NCI-H2029 (cell line): ENCODE measurements around the gene MYMK.

Experiments
- DNase-seq: peaks from one replicate; lab custom pipeline; 2025; lab: John Stamatoyannopoulos, UW

Gene MYMK

DNA sequence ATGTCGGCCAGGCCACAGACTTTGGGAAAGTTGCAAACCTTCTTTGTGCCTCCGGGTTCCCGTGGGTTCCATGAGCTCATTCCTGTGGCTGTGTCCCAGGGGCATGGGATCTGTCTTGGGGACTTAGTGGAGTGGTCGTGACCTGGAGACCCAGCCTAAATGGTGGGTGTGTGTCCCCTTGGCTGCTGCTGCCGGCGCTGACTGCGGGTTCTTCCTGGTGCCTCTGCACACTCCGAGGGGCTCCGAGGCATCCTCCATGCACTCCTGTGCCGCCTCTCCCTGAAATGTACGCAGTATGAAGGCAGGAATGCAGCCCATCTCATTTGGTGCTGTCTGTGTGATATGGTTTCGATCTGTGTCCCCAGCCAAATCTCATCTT lies 24.9 kb downstream of the MYMK start:
- DNase-seq, result no peak

DNA sequence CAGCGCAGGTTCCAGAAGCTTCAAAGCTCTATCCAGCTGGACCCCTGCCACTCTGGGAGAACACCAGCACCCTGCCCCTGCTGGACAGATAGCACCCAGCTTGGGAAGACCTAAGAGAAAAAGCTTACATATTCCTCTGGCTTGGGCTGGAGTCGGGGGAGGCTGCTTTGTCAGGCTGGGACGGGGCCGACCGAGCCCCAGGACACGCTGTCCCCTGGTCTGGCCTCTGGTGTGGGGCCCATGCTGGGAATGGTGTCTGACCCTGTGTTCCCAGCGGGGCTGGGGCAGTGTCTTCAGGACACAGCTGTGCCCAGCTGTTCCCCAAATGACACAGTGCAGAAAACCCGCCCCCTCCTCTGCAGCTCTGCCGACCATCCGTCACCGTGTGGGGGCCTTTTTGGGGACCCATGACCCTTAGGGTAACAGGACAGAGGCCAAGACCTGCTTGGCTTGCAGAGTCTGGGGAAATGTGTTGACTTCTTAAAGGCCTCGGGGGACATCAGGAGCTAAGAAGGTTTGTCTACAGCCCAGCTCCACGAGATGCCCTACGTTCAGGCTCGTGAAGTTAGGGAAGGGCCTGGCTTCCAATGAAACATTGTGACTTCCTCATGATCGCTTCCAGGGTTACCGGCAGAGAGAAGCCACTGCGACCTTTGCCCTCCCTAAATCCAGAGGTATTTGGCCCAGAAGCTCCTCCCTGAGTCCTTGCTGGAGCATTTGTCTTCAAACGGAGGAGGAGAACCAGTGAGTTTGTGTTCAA lies 25.4 kb downstream of the MYMK start:
- DNase-seq, result no peak

DNA sequence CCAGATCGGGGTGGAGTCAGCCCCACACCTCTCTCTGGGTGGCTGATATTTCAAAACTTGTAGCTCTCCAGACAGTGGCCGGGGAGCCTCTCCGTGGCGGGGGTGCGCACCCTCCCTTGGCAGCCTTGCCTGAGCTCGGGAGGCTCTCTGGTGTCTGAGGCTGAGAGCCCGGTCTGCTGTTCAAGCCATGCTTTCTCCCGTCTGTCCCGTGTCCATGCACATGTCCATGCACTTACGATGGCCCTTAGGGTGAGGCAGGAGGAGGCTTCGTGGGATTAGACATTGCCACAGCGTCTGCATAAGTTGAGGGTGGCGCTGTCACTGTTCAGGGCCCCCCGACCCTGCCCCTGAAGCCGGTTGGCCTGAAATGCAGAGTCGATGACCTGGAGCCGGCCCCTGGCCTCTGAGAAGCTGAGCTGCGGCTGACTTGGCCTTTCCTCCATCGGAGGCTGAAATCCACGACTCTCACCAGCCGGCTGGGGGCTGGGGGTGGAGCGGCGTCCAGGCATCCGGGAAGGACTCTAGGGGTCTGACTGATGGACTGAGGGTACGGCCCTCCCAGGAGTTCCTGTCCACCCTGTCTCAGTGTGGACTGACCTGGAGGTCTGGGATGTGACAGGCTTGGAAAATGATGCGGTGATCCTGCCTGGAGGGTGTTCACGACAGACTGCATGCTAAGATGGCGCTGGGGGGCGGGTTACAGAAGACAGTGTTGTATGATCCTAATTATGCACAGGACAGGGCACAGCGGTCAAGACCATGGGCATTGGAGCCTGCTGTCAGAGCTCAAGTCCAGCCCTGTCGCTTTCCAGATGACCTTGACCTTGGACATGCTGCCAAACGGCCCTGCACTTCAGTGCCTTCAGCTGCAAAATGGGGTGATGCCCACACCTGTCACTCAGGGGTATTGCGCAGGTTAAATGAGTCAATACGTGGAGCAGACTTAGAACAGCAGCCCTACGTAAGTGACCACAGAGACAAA lies 27.6 kb downstream of the MYMK start:
- no peak for DNase-seq

DNA sequence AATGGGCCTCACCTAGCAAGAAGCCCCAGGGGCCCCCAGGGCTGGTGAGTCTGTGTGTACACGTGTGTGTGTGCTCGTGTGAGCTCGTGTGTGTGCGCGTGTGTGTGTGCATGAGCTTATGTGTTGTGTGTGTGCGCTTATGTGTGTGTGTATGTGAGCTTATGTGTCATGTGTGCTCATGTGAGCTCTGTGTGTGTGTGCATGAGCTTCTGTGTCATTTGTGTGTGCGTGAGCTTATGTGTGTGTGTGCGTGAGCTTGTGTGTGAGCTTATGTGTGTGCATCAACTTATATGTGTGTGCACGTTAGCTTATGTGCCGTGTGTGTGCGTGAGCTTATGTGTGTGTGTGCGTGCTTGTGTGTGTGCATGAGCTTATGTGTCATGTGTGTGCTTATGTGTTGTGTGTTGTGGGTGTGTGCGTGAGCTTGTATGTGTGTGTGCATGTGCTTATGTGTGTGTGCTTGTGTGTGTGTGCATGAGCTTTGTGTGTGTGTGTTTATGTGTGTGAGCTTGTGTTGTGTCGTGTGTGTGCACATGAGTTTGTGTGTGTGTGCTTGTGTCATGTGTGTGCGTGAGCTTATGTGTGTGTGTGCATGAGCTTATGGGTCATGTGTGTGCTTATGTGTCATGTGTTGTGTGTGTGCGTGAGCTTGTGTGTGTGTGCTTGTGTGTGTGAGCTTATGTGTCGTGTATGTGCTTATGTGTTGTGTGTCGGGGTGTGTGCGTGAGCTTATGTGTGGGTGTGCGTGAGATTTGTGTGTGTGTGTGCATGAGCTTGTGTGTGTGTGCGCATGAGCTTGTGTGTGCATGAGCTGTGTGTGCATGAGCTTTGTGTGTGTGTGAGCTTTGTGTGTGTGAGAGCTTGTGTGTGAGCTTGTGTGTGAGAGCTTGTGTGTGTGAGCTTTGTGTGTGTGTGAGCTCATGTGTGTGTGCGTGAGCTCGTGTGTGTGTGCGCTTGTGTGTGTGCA lies 29.1 kb downstream of the MYMK start:
- DNase-seq, result no peak

DNA sequence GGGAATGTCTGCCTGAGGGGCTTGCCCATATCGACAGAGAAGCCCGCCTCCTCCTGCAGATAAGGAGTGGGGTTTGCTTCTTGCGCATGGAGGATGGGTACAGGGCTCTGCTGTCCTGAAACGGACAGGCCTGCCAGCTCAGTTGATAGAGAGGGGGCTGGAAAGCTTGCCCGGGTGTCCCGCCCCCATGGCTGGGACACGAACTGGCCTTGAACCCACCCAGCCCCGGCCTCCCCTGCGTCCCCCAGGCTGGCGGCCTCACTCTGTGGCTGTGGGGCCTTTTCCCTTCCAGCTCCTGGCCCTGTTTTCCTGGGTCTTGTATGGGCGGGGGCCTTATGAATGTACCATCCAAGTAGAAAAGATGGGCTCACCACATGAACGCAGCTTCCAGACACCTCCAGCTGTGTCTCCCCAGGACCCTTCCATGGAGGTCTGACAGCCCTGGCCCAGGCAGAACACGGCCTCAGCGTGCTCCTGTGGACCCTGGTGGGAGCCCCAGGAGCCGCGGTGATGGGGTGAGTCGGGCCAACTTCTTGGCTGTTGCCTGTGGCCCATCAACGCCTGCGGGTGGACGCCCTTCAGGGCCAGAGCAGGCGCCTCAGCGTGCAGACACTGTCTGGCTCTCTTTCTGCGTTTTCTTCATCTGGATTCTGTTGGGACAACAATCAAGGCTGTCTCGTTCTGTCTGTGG lies 30.0 kb downstream of the MYMK start:
- no peak for DNase-seq

DNA sequence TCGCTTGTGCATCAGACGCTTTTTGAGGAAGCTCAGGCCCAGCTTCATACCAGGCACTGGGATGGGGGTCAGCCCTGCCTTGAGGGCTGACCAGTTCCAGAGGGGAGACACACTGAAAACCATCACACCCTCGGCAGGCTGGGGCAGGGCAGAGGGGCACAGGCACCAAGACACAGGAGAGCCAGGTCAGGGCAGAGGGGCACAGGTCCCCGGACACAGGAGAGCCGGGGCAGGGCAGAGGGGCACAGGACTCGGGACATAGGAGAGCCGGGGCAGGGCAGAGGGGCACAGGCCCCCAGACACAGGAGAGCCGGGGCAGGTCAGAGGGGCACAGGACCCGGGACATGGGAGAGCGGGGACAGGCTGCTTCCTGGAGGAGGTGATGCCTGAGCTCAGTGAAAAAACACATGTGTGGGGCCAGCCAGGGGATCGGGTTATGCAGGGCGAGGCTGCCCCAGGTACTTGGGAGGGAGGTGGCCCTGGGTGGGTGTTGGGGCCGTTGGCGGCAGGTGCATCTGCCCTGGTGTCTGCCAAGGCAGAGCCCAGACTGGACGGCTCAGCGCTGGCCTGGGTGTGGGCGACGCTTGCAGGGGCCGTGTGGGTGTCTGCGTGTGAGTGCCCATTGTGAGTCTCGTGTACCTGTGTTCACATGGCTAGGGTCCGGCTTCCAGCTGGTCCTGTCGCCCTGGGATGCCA lies 30.8 kb downstream of the MYMK start:
- no peak for DNase-seq

DNA sequence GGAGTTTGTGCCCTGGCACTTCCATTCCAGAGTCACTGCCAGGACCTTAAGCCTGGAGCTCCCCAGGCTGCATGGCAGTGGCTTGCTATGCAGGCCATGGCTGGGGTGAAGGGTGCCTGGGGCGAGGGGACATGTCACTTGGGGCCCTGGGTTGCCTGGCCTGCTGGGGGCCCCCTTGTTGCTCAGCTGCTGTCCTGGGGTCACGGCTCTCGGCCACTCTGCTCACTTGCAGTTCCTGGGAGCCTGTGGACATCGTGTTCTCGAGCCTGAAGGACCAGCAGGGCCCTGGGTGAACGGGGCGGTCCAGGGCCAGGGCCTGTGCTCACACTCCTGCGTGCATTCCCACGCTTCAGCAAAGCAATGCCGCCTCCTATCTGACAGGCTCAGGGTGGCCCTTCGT lies 31.3 kb downstream of the MYMK start:
- DNase-seq, result no peak

DNA sequence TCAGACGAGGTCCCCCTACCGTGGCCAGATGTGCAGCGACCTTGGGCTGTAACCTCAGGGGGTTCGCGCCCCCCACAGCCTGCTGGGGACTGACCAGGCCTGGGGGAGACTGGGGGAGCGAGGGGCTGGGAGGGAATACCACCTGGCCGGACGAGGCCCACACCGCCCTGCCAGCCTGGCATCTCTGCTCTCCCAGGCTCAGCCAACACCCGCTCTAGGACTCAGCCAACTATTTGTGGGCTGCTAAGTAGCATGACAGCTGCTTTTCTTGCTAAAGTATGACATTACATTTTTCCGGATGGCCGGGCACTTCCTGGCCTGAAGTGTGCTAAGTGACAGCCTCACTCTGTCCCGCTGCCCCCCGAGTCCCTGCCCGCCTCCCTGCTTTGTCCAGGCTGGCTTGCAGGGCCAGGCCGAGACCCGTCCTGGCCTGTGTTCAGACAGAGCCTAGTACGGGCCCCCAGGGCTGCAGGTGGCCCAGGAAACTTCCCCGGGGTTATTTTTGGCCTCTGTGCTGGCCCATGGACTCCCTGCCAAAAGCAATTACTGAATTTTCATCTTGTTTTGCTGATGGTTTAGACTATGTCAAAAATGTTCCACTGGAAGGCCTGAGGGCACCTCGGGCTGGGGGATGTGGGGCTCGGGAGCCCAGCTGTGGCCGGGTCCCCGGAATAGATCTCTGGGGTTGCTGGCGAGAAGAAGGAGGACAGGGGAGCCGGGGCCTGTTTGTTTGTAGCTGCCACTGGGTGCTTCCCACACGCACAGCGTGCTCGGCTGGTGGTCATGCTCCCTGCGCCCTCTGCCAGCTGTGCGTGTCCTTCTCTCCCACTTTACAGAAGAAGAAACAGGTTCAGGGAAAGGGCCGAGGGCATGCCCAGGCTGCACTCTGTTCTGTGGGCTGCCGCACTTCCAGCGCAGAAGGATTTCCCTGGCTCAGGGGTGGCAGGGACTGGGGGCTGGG lies 32.4 kb downstream of the MYMK start:
- no peak for DNase-seq

DNA sequence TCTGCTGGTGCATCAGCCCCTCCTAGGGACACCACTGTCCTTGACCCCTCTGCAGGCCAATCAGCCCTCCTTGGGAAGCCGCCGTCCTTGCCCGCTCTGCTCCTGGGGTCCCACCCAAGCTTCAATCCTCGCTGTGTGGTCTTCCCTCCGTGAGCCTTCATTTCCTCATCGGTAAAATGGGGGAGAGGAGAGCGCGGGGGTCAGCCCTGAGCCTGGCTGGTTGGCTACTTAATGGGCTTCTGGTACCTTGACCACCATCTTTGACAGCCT lies 33.2 kb downstream of the MYMK start:
- no peak for DNase-seq

DNA sequence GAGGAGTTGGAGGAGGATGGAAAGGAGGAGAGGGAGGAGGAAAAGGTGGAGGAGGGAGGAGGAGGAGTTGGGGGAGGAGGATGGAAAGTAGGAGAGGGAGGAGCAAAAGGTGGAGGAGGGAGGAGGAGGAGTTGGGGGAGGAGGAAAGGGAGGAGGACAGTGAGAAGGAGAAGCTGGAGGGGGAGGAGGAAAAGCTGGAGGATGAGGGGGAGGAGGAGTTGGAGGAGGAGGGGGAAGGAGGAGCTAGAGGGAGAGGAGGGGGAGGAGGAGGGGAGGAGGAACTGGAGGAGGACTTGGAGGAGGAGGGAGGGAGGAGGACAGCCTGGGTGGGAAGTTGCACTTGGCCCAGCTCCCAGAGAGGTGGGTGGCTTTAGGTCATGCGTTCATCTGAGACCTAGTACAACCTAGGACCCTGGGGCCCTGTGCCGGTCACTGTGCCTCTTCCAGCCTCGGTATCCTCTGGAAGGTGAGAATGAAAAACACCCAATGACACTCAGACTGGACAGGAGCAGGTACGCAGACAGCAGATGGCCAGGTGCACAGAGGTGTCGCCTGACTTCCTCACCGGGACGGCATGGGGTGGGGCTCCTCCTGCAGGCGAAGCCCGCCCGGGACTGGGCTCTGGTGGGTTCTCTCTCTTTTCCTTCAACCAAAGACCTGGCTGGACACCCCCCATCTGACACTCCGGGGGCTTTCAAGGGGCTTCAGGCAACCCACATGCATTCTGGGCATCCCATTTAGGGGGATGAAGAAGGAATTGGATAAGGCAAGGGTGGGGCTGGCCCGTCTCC lies 33.7 kb downstream of the MYMK start:
- no peak for DNase-seq

DNA sequence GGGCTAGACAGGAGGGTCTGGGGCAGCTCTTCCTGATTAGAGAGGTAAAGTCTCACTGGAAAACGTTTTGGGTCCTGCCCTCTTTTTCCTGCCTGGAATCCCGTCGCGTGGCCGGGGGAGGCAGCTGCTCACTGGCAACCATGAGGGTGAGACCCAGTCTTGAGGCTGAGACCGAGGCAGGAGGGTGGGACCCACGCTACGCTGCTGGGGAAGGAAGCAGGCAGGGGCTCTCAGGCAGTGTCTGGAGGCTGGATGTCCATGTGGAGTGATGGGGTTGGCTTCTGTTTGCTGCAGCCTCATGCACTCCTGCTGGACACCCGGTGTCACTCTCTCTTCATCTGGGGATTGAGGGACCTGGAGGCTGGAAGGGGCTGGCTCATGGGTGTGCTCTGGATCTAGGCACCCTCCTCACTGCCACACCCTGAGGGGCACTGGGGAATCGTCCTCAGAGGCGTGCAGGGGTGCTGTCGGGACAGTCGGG lies 34.5 kb downstream of the MYMK start:
- DNase-seq, result no peak

DNA sequence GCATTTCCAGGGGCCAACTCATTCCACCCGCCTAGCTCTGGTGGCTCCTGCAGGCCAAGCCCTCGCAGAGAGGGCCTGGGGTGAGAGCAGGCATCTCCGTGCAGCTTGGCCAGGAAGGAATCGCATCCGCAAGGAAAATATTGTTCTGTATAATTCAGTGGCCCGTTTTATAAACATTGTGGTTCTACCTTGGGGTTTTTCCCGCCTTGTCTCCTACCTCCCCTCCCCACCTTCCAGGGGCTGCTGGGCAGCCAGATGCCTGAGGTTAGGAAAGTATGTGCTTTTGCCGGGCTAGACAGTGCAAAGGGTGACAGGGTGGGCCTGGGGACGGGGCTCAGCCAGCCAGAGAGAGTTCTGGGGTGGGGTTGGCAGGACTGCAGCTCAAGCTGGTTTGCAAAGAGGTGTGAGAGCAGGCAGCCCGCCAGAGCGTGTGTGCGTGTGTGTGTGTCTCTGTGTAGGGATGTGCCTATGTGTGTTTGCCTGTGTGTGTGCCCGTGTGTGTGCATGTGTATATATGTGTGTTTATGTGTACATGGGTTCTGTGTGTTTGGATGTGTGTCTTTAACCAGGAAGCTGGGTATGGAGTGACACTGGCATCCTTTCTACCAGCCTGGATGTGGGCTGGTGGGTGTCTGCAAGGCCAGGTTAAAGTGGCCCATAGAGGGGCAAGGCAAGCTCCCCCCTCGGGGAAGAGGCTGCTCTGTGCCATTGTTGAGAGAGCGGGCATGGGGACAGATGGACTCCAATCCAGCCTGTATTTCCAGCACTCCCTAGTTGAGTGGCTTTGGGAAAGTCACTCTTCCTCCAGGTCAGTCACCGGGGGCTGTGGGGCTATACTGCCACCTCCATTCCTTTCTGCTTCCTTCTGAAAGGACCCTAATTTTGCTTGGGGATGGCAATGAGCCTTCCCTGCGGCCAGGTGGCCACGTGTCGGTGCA lies 35.2 kb downstream of the MYMK start:
- no peak for DNase-seq

DNA sequence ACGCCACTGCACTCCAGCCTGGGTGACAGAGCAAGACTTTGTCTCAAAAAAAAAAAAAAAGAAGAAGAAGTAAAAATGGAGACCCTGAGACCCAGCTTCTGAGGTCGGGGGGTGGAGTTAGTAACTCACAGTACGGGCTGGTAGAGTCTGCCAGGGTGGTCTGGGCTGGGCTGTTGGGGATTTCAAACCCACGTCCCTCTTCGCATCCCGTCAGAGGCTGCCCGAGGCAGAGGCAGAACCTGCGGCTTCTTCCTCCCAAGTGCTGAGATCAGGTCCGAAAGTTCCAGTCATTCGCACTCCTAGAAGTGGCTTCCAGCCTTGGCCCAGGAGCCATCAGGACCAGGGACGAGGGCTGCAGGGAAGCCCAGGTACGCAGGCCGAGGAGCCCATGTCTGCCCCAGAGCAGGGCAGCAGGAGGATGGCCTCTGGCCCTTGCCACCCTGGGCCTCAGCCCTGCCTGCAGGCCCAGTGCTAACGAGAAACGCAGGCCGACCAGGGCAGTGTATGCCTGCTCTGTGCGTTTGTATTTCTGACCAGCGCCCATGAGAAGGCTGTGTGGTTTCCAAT lies 36.0 kb downstream of the MYMK start:
- no peak for DNase-seq

DNA sequence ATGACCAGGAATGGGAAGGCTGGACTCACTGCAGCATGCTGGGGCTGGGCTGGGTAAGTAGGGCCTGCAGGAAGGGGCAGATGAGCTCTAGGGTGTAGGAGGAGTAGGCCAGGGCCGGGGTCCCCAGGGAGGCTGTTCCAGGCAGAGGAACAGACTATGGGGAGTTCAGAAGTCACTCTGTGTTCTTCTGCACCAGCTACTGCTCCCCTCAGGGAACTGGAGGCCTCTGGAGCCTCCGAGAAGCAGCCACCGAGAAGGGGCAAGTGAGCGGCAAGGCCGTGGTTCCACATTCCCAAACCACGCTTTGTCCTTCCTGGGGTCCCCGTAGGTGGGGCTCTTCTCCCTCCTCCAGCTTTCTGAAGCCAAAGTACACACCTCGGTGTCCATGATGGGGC lies 37.4 kb downstream of the MYMK start:
- no peak for DNase-seq

DNA sequence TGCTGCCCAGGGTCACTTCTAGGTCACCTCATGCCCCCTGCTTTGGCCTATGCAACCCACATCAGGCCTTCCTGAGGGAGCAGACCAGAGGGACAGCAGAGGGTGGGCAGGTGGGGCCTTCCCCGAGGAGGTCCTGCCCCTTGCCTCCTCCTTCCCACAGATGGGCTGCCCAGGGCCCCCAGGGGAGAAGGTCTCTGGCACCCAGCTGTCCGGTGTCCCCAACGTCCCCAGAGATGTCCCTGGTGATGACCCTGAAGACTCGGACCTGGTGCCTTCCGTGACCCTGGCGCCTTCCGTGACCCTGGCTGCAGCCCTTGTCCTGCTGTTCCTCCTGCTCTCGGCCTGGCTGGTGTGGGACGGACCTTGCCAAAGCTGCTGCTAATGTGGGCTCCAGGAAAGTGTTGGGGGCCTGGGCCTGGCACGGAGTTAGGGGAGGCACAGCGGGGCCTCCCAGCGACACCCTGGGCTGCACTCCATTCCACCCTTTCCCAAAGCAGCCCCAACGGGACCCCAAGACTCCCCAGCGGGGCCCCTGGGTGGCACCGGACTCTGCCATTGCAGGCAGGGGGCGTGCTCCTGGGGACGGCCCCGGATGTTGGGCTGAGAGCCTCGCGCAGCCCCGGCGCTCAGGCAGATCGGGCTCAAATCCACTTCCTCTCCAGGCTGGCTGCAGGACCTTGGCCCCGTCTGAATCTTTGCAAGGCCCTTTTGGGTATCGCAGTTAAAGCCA lies 39.1 kb downstream of the MYMK start:
- DNase-seq, result no peak

DNA sequence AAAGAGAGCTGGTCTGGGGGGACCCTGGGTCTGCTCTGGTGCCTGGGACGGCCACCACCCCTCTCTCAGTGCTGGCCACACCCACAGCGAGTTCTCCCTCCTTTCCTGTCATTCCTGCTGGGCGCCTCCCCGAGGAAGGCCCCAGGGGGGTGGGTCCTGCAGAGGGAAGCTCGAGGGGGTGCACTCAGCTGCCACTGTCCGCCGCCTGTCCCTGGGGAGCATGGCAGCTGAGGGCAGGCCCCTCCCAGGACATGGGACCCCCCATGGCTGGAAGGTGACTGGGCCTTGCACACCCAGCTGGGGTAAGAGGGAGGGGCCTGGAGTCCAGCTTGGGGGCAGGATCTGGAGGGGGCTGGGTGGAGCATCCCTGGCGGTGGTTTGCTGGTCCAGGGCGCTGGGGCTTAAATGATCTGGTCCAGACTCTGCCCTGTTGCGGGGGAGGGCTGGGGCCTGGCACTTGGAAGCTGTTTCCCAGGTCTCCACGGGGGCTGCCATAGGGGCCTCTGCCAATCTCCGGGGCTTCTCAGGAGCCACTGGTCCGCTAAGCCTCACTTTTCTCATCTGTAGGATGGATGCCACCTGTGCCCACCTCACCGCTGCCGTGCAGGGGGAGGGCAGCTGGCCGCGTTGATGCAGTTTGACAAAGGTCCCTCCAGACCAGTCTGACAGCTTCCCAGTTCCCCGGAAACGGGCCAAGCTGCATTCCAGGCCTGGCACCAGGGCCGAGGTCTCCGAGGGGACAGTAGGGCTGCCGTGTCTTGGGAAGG lies 39.9 kb downstream of the MYMK start:
- DNase-seq, result no peak
